HUES6 (cell line): Measurements from ENCODE around the gene KLC1.
"Not testable (repeated sequence)": the region's sequence is repeated elsewhere in the genome, so short reads cannot be mapped to it uniquely, and the experiment has no call there.

Experiments used
- H3K27ac ChIP-seq: 2 replicates; pipeline ENCODE4 v1.7.0; 2013; ENCODE audit warnings: low read depth, mild to moderate bottlenecking, low read length, inconsistent platforms
- H3K27me3 ChIP-seq: 2 replicates; pipeline ENCODE4 v1.6.1; 2013; ENCODE audit warnings: low read length; ENCODE audit not compliant: control insufficient read depth, insufficient read depth
- H3K36me3 ChIP-seq: 2 replicates; pipeline ENCODE4 v1.6.1; 2013; ENCODE audit warnings: low read length; ENCODE audit not compliant: control insufficient read depth, insufficient read depth
- H3K4me1 ChIP-seq: 2 replicates; pipeline ENCODE4 v1.6.1; 2013; ENCODE audit warnings: low read length; ENCODE audit not compliant: control insufficient read depth, insufficient read depth
- H3K4me3 ChIP-seq: 2 replicates; pipeline ENCODE4 v1.5.1; 2013; ENCODE audit warnings: low read depth, low read length
- H3K9ac ChIP-seq: one replicate; pipeline ENCODE4 v1.6.1; 2013; ENCODE audit warnings: mild to moderate bottlenecking, low read length
- H3K9me3 ChIP-seq: 2 replicates; pipeline ENCODE4 v1.6.1; 2013; ENCODE audit warnings: low read depth, low read length; ENCODE audit not compliant: control insufficient read depth, insufficient read depth

KLC1 gene

GRCh38 chr14:103607822-103608221 is 21.2 kb upstream of the KLC1 start:
- peaks cover 20% of the 10 kb centered on the region; the same call in 1 of the 2 replicates for H3K27me3 ChIP-seq
- no peak overlapping the region for H3K27ac ChIP-seq
- no peak overlapping the region for H3K9ac ChIP-seq
- no peaks in the 10 kb centered on the region for H3K36me3 ChIP-seq
- no peak overlapping the region for H3K4me3 ChIP-seq
- H3K9me3 ChIP-seq, result peaks cover 15% of the 10 kb centered on the region
- H3K4me1 ChIP-seq, result peaks cover 8% of the 10 kb centered on the region; the same call in 1 of the 2 replicates

GRCh38 chr14:103609081-103609480 is 19.9 kb upstream of the KLC1 start:
- H3K27ac ChIP-seq, H3K4me1 ChIP-seq, H3K36me3 ChIP-seq, H3K9ac ChIP-seq, H3K4me3 ChIP-seq: not testable (repeated sequence)
- Histone ChIP-seq H3K27me3 (peaks cover 20% of the 10 kb centered on the region; the same call in 1 of the 2 replicates), H3K9me3 (peaks cover 15% of the 10 kb centered on the region)

- H3K27ac ChIP-seq, result no peak overlapping the region
- H3K4me1 ChIP-seq, result peaks cover 8% of the 10 kb centered on the region; the same call in 1 of the 2 replicates
- H3K27me3 ChIP-seq, result peaks cover 20% of the 10 kb centered on the region; the same call in 1 of the 2 replicates
- H3K9ac ChIP-seq, result no peak overlapping the region
- no peak overlapping the region for H3K4me3 ChIP-seq
- no peaks in the 10 kb centered on the region for H3K36me3 ChIP-seq
- H3K9me3 ChIP-seq, result peaks cover 15% of the 10 kb centered on the region
Measured at GRCh38 chr14:103611215-103611614, 17.8 kb upstream of the KLC1 start.

GRCh38 chr14:103613517-103613916 is 15.5 kb upstream of the KLC1 start:
- H3K4me1 ChIP-seq, result 0 out of 2 replicates have a peak, but pooled peaks cover 2% of the 10 kb centered on the region
- no peak overlapping the region for H3K27ac ChIP-seq
- H3K9me3 ChIP-seq, result peaks cover 15% of the 10 kb centered on the region
- H3K4me3 ChIP-seq, result no peak overlapping the region
- no peak overlapping the region for H3K9ac ChIP-seq
- H3K27me3 ChIP-seq, result peaks cover 3% of the 10 kb centered on the region; the same call in 1 of the 2 replicates
- no peaks in the 10 kb centered on the region for H3K36me3 ChIP-seq

- H3K27ac ChIP-seq, result no peak overlapping the region
- H3K9ac ChIP-seq, result no peak overlapping the region
- H3K27me3 ChIP-seq, result no peaks in the 10 kb centered on the region
- 0 out of 2 replicates have a peak, but pooled peaks cover 2% of the 10 kb centered on the region for H3K4me1 ChIP-seq
- no peaks in the 10 kb centered on the region for H3K36me3 ChIP-seq
- H3K9me3 ChIP-seq, result no peaks in the 10 kb centered on the region
- no peak overlapping the region for H3K4me3 ChIP-seq
Measured at GRCh38 chr14:103616635-103617300, 12.2 kb upstream of the KLC1 start.

GRCh38 chr14:103619057-103619456 is 10.0 kb upstream of the KLC1 start:
- Histone ChIP-seq H3K27me3 (no peaks in the 10 kb centered on the region), H3K9me3 (no peaks in the 10 kb centered on the region), H3K9ac (no peak overlapping the region), H3K4me1 (0 out of 2 replicates have a peak, but pooled peaks cover 2% of the 10 kb centered on the region), H3K36me3 (no peaks in the 10 kb centered on the region), H3K4me3 (no peak overlapping the region), H3K27ac (no peak overlapping the region)

- Histone ChIP-seq H3K9ac (no peak overlapping the region), H3K27ac (no peak overlapping the region), H3K36me3 (no peaks in the 10 kb centered on the region), H3K4me3 (no peak overlapping the region), H3K4me1 (peaks cover 4% of the 10 kb centered on the region; the same call in 1 of the 2 replicates), H3K27me3 (no peaks in the 10 kb centered on the region), H3K9me3 (no peaks in the 10 kb centered on the region)
Measured at GRCh38 chr14:103621860-103622259, 7.2 kb upstream of the KLC1 start.

- Histone ChIP-seq H3K36me3 (no peaks in the 10 kb centered on the region), H3K4me1 (peaks cover 12% of the 10 kb centered on the region; the same call in 1 of the 2 replicates), H3K4me3 (no peak overlapping the region), H3K9me3 (no peaks in the 10 kb centered on the region), H3K27ac (no peak overlapping the region), H3K27me3 (no peaks in the 10 kb centered on the region), H3K9ac (no peak overlapping the region)
Measured at GRCh38 chr14:103623308-103623707, 5.7 kb upstream of the KLC1 start.

GRCh38 chr14:103623883-103624482 is 5.0 kb upstream of the KLC1 start:
- no peak overlapping the region for H3K4me3 ChIP-seq
- no peaks in the 10 kb centered on the region for H3K27me3 ChIP-seq
- H3K36me3 ChIP-seq, result no peaks in the 10 kb centered on the region
- peaks cover 14% of the 10 kb centered on the region; the same call in 1 of the 2 replicates for H3K4me1 ChIP-seq
- no peaks in the 10 kb centered on the region for H3K9me3 ChIP-seq
- no peak overlapping the region for H3K9ac ChIP-seq
- H3K27ac ChIP-seq, result no peak overlapping the region

GRCh38 chr14:103624860-103625259 is 4.2 kb upstream of the KLC1 start:
- no peaks in the 10 kb centered on the region for H3K9me3 ChIP-seq
- no peak overlapping the region for H3K9ac ChIP-seq
- no peaks in the 10 kb centered on the region for H3K36me3 ChIP-seq
- H3K27me3 ChIP-seq, result no peaks in the 10 kb centered on the region
- no peak overlapping the region for H3K27ac ChIP-seq
- no peak overlapping the region for H3K4me3 ChIP-seq
- peaks cover 14% of the 10 kb centered on the region; the same call in 1 of the 2 replicates for H3K4me1 ChIP-seq

- Histone ChIP-seq H3K27me3 (no peaks in the 10 kb centered on the region), H3K9me3 (no peaks in the 10 kb centered on the region), H3K9ac (no peak overlapping the region), H3K36me3 (no peaks in the 10 kb centered on the region), H3K27ac (no peak overlapping the region), H3K4me3 (no peak overlapping the region), H3K4me1 (peaks cover 16% of the 10 kb centered on the region)
Measured at GRCh38 chr14:103625356-103626095, 3.5 kb upstream of the KLC1 start.
